HEK293T (cell line): ENCODE results near the gene APOB.

Experiments
- ARNT ChIP-seq: fragments of 450-650 bp; IDR thresholded peaks from 2 replicates; pipeline ENCODE4 v1.6.1; 2017; ENCODE audit warnings: mild to moderate bottlenecking
- ELF4 ChIP-seq: fragments of 450-650 bp; IDR thresholded peaks from 2 replicates; pipeline ENCODE4 v1.6.1; 2017; ENCODE audit warnings: antibody characterized with exemption
- FOXK2 ChIP-seq: fragments of 450-650 bp; IDR thresholded peaks from 2 replicates; pipeline ENCODE4 v1.6.1; 2016; ENCODE audit warnings: mild to moderate bottlenecking
- FOXM1 ChIP-seq: fragments of 450-650 bp; IDR thresholded peaks from 2 replicates; pipeline ENCODE4 v1.6.1; 2017; ENCODE audit warnings: mild to moderate bottlenecking, borderline replicate concordance
- HDGF ChIP-seq: fragments of 450-650 bp; IDR thresholded peaks from 2 replicates; pipeline ENCODE4 v1.6.1; 2017; ENCODE audit warnings: antibody characterized with exemption, borderline replicate concordance
- L3MBTL2 ChIP-seq: fragments of 450-650 bp; conservative IDR thresholded peaks from 2 replicates; pipeline ENCODE4 v1.6.1; 2016; ENCODE audit warnings: mild to moderate bottlenecking
- NFRKB ChIP-seq: fragments of 450-650 bp; IDR thresholded peaks from 2 replicates; pipeline ENCODE4 v1.6.1; 2016; ENCODE audit warnings: mild to moderate bottlenecking, moderate library complexity
- SP1 ChIP-seq: fragments of 450-650 bp; IDR thresholded peaks from 2 replicates; pipeline ENCODE4 v1.6.1; 2017
- ZNF384 ChIP-seq: fragments of 450-650 bp; IDR thresholded peaks from 2 replicates; pipeline ENCODE4 v1.6.1; 2016

DNA sequence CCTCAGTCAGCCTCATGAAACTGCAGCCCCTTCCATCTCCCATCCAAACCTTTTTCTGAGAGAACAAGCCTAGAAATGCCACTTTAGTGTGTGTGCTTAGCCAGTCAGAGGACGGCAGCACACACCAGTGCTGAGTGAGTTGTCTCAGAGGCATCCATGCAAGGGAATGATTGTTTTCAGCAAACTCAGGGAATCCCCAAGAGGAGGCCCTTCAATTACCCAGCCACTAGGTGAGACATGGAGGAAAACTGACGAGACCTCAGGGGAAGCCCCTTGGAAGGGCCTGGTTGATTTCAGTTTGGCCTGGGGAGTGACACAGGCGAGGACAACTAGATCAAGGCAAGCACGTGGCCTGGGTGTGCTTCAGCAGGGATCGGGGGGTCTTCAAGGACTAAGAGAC is 49.7 kb downstream of the APOB start:
- TF ChIP-seq FOXM1 = no peak
- TF ChIP-seq HDGF = no peak
- no peak for TF ChIP-seq ELF4
- TF ChIP-seq SP1 = no peak
- no peak for TF ChIP-seq NFRKB
- TF ChIP-seq ZNF384 = no peak
- TF ChIP-seq ARNT = no peak
- no peak for TF ChIP-seq L3MBTL2
- TF ChIP-seq FOXK2 = no peak
